Tibial nerve (tissue), 3 donors: Measurements from ENCODE around the gene GRAP.
"Not testable (repeated sequence)": the region's sequence is repeated elsewhere in the genome, so short reads cannot be mapped to it uniquely, and the experiment has no call there.

ENCODE experiments used
- CTCF ChIP-seq, 5 experiments: fragments of 200-600 bp in 3 of 5; fragments of 450-650 bp in 2 of 5; sonication (generic) in 3 of 5; IDR thresholded peaks; one replicate each; pipeline ENCODE4 v1.5.1; 2016 to 2019; ENCODE audit warnings: antibody characterized with exemption in 5 of 5, mild to moderate bottlenecking in 3 of 5, moderate library complexity in 2 of 5
- POLR2A ChIP-seq, 2 donors: fragments of 450-650 bp; IDR thresholded peaks; one replicate each; pipeline ENCODE4 v1.6.1; 2017; ENCODE audit warnings: antibody characterized with exemption in 2 of 2, mild to moderate bottlenecking in 2 of 2, moderate library complexity in 2 of 2

GRCh38 chr17:19030771-19031449 is 15.8 kb downstream of the GRAP start:
- TF ChIP-seq CTCF, POLR2A (IDR thresholded peaks at IDR 0.05): not testable (repeated sequence)
